IMR-90 (cell line): Measurements from ENCODE around the gene ODAM.

Experiments
- BHLHE40 ChIP-seq: fragments of 150-350 bp; IDR thresholded peaks from 2 replicates; pipeline ENCODE4 v1.6.1; 2016; ENCODE audit warnings: mild to moderate bottlenecking, low read depth, low read length
- CEBPB ChIP-seq: IDR thresholded peaks from 2 replicates; pipeline ENCODE4 v1.6.1; 2012; ENCODE audit warnings: low read depth, low read length, improper control_type of control experiment
- POLR2A ChIP-seq: IDR thresholded peaks from 2 replicates; pipeline ENCODE4 v1.6.1; 2012; ENCODE audit warnings: mild to moderate bottlenecking, low read depth, low read length
- RCOR1 ChIP-seq: IDR thresholded peaks from 2 replicates; pipeline ENCODE4 v1.6.1; 2012; ENCODE audit warnings: mild to moderate bottlenecking, low read length, improper control_type of control experiment; ENCODE audit not compliant: insufficient replicate concordance
- RFX5 ChIP-seq: IDR thresholded peaks from 2 replicates; pipeline ENCODE4 v1.8.0; 2012; ENCODE audit warnings: low read depth, mild to moderate bottlenecking, low read length, moderate library complexity
- SMC3 ChIP-seq: fragments of 150-350 bp; IDR thresholded peaks from 2 replicates; pipeline ENCODE4 v1.6.1; 2016; ENCODE audit warnings: low read depth, mild to moderate bottlenecking, antibody characterized with exemption, low read length, moderate library complexity
- USF2 ChIP-seq: fragments of 150-350 bp; IDR thresholded peaks from 2 replicates; pipeline ENCODE4 v1.6.1; 2017; ENCODE audit warnings: mild to moderate bottlenecking, antibody characterized with exemption, low read length, low read depth
- TF ChIP-seq, protein P1 (sequence below): conservative IDR thresholded peaks from 2 replicates; pipeline ENCODE4 v1.5.1; 2012; ENCODE audit warnings: mild to moderate bottlenecking, low read depth, low read length, improper control_type of control experiment

DNA sequence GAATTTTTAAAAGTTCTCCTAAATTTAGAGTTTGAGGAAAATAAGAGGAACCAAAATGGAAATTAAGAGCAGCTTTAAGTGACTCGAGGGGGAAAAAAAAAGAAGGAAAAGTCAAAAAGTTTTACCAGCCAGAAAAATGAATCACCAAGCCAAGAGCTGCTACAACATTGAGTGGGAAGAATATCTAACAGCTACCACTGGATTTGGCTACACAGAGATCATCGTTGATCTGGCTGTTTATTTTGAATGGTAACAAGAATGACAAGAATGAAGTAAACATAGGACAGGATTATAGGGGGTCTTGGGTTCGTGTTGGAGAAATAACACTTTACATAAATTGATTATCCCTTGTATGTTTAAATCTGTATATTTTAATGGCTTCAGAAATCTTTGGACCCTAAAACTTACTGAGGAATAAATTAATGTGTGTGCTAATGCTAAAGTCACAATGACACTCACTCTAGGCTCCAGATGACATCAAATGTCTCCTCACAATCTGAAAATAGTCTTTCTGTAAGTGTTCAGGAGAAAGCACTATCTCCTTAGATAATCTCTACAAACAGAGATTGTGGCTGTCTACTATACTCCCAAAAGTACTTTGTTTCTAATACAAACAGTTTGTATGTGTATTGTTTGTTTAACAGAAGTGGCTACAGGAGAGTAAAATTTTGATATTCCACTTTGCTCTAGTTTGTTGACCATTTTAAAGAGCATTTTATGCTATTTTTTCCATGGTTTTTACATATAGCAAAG is 43.8 kb downstream of the ODAM start:
- TF ChIP-seq CEBPB (no peak), RFX5 (no peak), POLR2A (no peak), USF2 (no peak), SMC3 (no peak), BHLHE40 (no peak), RCOR1 (no peak)
- TF ChIP-seq, protein P1, sequence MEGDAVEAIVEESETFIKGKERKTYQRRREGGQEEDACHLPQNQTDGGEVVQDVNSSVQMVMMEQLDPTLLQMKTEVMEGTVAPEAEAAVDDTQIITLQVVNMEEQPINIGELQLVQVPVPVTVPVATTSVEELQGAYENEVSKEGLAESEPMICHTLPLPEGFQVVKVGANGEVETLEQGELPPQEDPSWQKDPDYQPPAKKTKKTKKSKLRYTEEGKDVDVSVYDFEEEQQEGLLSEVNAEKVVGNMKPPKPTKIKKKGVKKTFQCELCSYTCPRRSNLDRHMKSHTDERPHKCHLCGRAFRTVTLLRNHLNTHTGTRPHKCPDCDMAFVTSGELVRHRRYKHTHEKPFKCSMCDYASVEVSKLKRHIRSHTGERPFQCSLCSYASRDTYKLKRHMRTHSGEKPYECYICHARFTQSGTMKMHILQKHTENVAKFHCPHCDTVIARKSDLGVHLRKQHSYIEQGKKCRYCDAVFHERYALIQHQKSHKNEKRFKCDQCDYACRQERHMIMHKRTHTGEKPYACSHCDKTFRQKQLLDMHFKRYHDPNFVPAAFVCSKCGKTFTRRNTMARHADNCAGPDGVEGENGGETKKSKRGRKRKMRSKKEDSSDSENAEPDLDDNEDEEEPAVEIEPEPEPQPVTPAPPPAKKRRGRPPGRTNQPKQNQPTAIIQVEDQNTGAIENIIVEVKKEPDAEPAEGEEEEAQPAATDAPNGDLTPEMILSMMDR, result no peak
